C1 segment of cervical spinal cord (tissue), 14 donors: ENCODE results near the gene KIF27.
"Not testable (repeated sequence)": the region's sequence is repeated elsewhere in the genome, so short reads cannot be mapped to it uniquely, and the experiment has no call there.

Source experiments
- DNase-seq, 14 donors: peaks; one replicate each; lab custom pipeline; 2025; lab: John Stamatoyannopoulos, UW

KIF27 gene

DNA sequence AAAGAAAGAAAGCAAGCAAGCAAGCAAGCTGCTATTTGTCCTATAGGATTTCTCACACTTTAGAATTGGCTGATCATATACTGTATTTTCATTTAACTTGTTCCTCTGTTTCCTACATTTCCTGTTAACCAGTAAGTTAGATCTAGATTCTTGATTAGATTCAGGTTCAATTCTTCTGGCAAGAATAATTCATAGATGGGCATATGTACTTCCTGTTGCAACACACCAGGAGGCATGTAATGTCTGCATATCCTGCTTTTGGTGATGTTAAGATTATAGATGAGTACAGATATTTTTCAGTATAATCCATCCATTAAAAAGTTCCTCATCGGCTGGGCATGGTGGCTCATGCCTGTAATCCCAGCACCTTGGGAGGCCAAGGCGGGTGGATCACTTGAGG is 10.8 kb upstream of the KIF27 start:
- DNase-seq: no peak

DNA sequence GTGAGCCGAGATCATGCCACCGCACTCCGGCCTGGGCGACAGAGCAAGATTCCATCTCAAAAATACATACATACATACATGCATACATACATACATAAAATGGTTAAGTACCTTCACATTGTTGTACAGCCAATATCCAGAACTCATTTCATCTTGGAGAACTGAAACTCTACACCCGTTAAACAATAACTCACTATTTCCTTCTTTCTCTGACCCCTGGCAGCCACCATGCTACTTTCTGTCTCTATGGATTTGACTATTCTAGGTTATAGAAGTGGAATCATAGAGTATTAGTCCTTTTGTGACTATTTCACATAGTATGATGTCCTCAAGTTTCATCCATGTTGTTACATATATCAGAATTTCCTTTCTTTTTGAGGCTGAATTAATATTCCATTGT is 9.6 kb upstream of the KIF27 start:
- DNase-seq: no peak

DNA sequence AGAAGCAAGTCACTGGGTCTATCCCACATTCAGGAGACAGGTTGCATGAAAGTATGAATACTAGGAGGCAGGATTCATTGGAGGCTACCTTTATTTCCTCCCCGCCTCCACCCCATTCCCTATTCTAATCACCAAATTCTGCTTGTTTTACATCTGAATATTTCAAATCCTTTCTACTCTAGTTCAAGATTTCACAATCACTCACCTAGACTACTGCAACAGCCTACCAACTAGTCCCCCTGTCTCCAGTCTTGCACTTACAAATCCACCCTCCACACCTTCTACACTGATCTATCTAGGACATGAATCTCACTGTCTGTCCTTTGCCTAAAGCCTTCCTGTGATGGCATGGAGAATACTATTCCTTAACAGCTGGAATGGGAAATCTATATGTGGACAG is 6.4 kb upstream of the KIF27 start:
- DNase-seq: no peak

DNA sequence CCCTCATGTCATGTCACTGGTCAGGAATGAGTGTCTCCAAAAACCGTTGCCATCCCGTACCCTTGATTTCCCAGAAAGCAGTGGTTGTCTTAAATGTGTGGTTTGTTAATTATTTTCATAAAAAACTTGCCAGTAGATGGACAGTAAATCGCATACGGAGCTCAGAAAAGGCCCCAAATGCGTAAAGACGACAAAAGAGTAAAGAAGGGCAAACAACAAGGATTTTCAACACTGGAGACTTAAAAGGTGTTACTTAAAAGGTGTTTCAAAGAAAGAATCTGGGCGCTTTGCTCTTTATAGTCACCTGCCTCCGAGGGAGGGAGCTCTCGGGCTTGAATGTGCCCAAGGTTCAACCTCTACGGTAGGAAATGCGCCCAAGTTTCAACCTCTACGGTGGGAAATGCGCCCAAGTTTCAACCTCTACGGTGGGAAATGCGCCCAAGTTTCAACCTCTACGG is 734 bp downstream of the KIF27 start:
- DNase-seq: peak in 3 of 14 donors; percentile 33 to 41 (median 36)

DNA sequence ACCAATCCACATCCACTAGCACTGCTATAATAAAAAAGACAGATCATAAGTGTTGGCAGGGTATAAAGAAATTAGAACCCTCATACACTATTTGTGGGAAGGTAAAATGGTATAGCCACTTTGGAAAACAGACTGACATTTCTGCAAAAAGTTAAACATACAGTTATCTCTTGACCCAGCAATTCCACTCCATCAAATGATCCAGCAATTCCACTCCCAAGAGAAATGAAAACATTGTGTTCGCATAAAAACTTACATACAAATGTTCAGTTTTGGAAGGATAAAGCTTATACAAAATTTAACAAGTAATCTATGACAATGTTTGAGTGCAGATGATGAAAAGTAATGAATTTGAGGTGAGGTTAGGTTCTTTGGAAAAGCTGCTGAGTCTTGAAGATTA is 2.1 kb downstream of the KIF27 start:
- DNase-seq: no peak

DNA sequence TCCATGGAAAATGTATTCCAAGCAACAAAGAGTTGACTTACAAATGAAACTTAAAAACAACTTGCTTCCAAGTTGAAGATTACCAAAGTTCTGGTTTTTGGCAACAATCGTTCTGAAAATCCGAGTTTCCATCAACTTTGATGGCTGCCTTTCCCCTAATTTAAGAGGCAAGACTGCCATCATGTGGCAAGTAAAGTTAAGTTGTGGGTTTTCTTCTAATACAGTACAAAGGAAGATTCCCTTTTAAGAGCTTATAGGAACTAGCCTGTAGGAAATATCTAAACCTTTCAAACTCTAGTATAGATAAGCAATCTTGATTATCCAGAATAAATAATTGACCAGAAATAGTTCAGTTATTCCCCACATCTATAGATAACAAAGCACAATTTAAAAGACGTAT is 9.0 kb downstream of the KIF27 start:
- not testable (repeated sequence) for DNase-seq

DNA sequence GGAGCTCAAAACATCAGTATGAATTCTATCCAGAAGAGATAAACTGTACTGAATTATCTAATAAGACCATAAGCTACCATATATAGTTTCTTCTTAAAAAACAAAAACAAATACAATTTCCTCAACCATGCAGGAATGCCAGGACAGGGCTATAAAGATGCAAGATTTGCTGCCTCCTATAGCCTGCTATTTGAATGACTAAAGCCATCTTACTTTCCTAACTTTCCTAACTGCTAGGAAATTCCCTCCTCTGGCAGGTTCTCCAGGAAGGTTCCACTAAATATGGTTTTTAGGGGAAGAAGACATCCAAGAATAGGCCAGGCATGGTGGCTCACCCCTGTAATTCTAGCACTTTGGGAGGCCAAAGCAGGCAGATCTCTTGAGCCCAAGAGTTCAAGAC is 15.1 kb downstream of the KIF27 start:
- no peak for DNase-seq

DNA sequence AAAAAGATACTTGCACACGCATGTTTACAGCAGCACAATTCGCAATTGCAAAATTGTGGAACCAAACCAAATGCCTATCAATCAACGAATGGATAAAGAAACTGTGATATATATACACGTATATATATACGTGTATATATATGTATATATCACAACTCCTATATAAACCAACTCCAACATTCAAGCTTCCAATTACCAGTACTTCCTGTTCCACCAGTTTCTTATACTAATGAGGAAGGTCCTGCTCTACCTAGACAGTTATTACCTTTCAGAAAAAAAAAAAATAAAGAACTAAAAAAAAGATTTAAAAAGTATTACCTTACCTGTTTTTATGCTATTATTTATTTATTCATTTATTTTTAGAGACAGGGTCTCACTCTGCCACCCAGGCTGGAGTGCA is 20.6 kb downstream of the KIF27 start:
- not testable (repeated sequence) for DNase-seq

DNA sequence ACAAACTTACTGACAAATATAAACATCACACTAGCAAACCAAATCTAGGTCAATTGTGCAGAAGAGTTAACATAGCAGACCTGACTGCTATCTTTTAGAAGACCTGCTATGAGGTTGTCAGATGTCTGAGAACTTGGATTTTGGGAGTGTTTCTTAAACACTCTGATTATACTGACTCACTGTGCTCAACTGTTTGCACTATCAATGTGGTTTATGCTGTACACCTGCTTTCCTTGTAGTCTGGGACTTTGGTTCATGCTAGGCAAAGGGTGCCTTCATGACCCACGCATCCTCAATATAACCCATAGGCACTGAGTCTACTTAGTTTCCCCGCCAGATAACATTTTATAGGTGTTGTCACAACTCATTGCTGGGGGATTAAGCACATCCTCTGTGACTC is 26.9 kb downstream of the KIF27 start:
- DNase-seq: not testable (repeated sequence)

DNA sequence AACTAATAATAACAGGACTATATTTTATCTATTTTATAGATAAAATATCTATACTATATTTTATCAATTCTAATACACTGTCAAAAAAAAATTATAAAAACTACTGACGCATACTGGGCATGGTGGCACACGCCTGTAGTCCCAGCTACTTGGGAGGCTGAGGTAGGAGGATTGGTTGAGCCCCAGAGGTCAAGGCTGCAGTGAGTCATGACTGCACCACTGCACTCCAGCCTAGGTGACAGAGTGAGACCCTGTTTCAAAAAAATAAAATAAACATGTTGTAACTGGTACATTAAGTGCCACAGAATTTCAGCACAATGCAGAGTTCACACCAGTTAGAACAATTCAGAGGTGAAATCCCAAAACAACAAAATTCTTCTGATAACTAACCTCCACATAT is 34.7 kb downstream of the KIF27 start:
- not testable (repeated sequence) for DNase-seq

DNA sequence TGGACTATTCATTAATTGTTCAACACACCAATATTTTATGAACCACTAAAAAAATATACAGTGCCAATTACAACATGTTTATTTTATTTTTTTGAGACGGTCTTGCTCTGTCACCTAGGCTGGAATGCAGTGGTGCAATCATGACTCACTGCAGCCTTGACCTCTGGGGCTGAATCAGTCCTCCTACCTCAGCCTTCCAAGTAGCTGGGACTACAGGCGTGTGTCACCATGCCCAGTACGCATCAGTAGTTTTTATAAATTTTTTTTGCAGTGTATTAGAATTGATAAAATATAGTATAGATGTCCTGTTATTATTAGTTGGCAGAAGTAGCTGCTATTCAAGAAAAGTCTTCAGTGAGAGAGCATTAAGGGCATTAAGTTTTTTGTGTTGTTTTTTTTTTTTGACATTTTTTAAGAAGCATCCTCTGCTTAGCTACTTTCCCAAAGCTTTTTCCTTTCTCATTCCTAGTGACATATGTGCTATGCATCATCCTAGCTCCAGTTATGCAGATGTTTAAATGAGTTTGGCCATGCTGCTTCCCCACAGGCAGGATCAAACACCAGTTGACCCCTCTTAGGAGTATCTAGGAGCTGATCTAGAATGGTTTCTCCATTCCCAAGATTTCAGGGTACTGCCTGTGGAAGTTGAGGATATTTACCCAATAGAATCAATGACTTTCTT is 35.5 kb downstream of the KIF27 start:
- DNase-seq: not testable (repeated sequence)

DNA sequence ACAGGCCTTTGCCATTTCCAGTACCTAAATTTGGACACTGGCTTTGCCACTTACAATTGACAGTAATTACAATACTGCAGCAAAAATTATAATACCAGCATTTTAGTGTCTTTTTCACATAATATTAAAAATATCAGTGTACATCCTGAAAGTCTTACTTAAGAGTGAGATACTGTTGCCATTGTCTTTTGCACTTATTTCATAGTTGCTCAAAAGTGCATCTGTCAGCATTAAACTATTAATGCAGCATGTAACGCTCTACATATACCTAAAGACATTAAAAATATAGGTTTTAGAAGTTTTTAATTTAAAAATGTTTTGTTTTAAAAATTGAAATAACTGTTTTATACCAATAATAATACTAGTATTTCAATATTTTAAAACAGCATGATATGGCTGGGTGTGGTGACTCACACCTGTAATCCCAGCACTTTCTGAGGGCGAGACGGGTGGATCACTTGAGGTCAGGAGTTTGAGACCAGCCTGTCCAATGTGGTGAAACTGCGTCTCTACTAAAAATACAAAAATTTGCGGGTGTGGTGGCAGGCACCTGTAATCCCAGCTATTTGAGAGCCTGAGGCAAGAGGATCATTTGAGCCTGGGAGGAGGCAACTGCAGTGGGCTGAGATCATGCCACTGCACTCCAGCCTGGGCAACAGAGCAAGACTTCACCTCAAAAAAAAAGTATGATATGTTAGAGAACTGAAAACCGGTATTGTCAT is 39.4 kb downstream of the KIF27 start:
- not testable (repeated sequence) for DNase-seq

DNA sequence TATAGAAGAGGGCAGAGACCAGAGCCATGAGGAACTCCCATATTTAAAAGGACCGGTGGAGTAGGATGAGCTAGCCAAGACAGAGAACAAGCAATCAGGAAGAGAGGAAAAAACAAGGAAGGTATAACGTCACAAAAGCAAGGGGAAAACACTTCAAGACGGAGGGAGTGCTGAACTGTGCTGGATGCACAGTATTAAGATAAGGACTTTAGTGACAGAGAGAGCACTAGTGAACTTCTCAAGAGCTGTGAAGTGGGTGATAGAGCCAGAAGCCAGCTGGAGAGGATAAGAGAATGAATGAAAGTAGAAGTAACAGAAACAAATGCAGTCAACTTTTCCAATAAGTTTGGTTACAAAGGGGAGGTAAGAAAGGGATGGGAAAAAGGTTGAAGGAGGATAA is 45.7 kb downstream of the KIF27 start:
- not testable (repeated sequence) for DNase-seq

DNA sequence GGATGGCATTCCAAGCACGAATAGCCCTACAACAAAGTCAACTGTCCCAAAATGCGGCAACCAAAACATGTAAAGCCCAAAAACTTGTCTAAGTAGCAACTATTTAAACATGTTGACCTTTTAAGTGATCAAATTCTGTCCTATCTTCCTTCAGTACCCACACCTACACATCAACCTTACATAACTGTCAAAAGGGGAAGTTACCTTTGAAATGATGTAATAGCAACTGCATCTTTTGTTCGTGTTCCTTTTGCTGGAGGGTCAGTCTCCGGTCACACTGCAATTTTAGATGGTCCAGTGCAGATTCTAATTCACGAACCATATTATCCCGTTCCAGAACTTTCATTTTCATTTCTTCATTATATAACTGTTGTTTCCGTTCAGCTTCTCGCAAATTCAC is 71.3 kb downstream of the KIF27 start:
- not testable (repeated sequence) for DNase-seq

DNA sequence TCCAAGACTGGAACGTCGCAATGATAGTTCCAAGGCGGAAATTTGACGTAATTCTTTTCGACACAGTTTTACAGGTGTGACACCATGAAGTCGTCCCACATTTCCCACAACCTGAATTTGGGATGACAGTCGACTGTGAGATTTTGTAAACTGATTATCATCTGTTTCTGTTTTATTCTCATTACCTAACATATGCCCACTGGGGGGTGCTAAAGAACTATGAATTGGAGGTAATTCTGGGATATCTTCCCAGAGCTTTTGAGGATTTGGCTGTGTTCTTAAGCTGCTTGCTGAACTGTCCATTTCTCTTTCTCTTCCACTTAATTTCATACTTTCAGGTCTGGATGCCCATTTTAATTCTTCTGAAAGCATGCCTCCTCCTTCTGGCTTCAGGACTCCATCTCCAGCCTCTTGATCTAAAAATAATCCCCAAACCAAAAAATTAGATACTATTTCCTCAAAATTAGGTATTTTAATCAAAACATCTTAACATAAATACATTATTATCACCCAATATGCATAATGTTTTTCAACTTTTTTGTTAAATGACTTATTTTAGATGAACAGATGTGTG is 84.1 kb downstream of the KIF27 start:
- not testable (repeated sequence) for DNase-seq

DNA sequence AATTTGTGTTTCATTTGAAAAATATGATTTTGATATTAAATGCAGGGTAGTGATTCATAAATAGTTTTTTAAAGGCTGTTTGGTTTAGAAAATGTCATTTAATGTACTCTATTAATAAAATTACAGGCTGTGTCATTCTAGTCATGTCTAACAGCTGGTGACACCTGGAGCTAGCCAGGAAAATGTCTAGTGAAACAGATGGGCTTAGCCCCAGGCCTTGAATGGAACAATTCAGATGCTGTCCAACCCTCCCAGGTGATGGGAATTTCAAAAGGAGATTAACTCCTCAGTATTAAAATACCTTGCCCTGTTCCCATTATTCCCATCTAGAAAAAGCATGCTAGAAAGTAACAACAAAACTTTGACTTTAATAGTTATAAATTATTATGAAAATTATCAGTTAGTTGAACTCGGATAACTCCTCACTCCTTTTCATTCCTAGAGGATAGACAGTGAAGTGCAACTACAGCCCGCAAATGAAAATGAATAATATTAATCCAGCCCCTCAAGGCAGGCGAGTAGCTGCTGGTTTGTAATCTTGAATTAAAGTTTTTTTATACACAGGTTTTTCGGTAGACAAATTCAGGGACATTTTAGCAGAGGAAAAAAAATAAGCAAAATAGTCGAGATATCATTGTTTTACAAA is 90.7 kb downstream of the KIF27 start:
- DNase-seq: not testable (repeated sequence)

DNA sequence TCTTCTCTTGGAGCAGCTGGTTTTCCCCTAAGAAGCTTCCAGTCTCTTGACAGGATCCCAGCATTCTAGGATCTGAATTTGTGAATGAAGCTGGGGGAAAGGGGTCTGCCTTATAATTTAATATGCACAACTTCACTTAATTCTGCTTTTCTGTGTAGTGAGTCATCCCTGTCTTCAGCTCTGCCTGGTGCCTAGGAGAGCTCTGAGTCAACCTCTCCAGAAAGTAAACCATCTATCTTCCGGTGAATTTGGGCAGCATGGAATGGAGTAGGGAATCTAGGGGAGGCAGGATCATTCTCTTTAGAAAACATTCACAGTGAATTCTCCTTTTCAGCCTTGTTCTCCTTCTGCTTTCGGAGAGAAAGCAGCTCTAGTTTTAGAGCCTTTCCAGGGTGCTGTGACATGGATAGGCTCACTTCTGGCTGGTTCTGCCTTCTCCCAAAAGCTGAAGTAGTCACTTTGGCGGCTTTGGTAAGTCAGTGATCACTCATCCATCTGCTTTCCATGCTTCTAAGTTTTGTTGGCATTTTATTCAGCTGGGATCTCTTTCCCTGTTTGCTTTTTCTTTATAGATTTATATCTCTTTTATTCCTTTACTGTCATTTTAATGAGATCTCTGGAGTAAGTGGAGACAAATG is 96.1 kb downstream of the KIF27 start:
- not testable (repeated sequence) for DNase-seq

DNA sequence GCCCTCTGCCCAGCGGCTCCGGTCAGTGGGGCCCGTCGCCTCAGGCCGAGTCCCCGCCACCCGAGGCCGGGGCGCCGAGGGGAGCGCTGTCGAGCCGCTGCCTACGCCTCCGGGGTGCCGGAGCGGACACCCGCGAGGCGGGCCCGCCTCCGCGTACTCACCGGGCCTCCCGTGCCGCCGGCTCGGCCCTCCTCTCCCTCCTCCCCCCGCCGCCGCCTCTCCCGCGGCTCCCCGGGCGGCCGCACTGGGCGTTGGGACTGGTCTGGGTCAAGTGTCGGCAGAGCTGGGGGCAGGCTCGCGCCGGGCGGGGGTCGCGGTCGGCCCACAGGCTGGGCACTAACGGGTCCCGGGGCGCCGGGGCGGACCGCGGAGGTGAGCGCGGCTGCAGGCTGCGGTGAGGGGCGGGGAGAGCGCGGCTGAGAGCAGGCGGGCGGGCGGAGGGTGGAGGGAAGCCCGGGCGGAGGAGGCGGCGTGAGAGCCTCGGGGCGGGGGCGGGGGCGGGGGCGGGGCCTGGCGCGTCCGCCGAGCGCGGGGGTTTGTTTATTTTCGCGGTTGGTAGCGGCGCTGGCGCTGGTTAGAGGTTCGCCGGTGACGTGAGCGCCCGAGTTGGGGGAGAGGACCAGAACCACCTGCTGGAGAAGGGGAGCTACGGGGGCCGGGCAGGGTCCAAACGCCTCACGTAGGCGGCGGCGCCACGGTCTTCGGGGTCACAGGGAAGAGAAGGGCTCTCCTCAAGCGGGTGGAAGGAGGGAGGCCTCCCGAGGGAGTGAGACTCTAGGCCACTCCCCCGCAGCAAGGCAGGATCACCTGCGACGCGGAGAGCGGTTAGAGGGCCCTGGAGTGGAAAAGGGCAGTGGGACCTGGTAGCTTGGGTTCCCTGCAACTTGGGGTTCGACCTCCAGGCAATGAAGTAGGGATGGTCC is 103.6 kb downstream of the KIF27 start, which contains the start of gene GKAP1:
GKAP1 (minus strand) TSS at position 414 of the 923 bp plus-strand sequence. CDS start 11,252 bp downstream, outside the sequence.
- peak; percentile 11 to 88 (median 74) for DNase-seq

DNA sequence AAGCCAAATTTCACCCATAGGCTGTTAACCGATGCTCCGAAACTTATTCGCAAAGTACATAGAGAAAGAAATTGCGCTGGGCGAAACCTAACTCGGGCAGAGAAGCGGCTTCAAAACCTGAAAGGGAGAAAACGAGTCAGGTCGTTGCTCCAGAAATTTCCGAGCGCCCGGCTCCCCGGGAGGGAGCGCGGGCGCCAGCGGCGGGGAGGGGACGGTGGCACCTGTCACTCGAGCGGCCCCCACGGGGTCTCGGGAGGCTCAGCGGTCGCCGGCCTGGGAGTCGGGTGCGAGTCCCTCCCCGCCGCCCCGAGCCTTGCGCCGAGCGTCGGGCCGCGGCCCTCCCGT is 104.2 kb downstream of the KIF27 start:
- DNase-seq: peak in 3 of 14 donors; percentile 39 to 73 (median 64)

DNA sequence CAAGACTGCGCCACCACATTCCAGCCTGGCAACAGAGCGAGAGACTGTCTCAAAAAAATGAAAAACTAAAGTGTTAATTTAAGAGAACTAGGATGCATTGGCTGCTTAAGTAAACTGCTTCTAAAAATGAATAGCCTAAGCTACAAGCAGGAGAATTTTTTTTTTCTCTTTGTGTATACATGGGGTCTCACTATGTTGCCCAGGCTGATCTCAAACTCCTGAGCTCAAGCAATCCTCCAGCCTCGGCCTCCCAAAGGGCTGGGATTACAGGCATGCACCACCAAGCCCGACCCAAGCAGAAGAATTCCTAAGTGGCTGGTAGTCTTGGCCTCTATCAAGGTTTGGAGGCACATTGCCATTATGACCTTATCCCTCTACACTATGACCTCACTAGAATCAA is 106.1 kb downstream of the KIF27 start:
- not testable (repeated sequence) for DNase-seq

DNA sequence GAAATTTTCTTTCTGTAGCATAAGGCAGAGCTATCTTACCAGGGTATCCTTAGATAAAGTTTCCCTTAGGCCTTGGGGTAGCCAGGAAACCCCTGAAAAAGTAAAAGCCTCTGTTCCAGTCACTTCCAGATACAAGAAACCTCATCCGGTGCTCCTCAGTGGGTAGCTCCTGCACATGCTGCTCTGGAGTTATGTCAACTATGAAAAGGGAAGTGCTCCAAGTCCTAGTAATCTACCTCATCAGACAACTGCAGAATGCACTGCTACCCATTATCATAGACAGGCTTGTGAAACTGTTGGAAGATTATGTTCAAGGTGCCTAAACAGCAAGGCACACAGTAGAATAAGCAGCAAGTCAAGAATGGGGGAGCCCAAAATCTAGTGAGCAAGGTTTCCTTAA is 112.0 kb downstream of the KIF27 start:
- not testable (repeated sequence) for DNase-seq
